LNCaP clone FGC (cell line): ENCODE results near the gene ZNF771.
A peak's percentile ranks its signal among the peaks of the same experiment; 100 is the strongest.

Experiments used
- DNase-seq: peaks from one replicate; pipeline ENCODE4 v3.0.0-alpha.2; 2011; ENCODE audit warnings: low read depth
- H3K4me3 ChIP-seq: 2 replicates; pipeline ENCODE4 v1.5.1; 2011; ENCODE audit warnings: mild to moderate bottlenecking, low read depth, low read length, control low read depth
- CTCF ChIP-seq: IDR thresholded peaks from 2 replicates; pipeline ENCODE4 v1.5.1; 2012; ENCODE audit warnings: mild to moderate bottlenecking; ENCODE audit not compliant: control insufficient read depth, insufficient read depth; ENCODE audit errors: extremely low read depth

ZNF771 gene

GRCh38 chr16:30414159-30414558 is 6.8 kb downstream of the ZNF771 start:
- DNase-seq = no peak
- TF ChIP-seq CTCF = no peak
- H3K4me3 ChIP-seq = no peak overlapping the region

- H3K4me3 ChIP-seq = no peak overlapping the region
- no peak for TF ChIP-seq CTCF
- no peak for DNase-seq
These were observed 8.7 kb downstream of the ZNF771 start for GRCh38 chr16:30416047-30416603.

GRCh38 chr16:30416624-30417528 is 9.5 kb downstream of the ZNF771 start:
- no peak for DNase-seq
- TF ChIP-seq CTCF = no peak
- peak overlapping the region; percentile 52 for H3K4me3 ChIP-seq

- DNase-seq = peak; percentile 92
- H3K4me3 ChIP-seq = peak overlapping the region; percentile 52
These were observed 10.3 kb downstream of the ZNF771 start for GRCh38 chr16:30417529-30418349.

GRCh38 chr16:30418350-30419181 is 11.2 kb downstream of the ZNF771 start:
- DNase-seq = no peak
- H3K4me3 ChIP-seq = peak overlapping the region; percentile 47
- TF ChIP-seq CTCF = no peak

More at GRCh38 chr16:30417529-30418349, 10.3 kb downstream of the ZNF771 start:
- peak; percentile 40 for TF ChIP-seq CTCF

GRCh38 chr16:30421010-30421409 is 13.6 kb downstream of the ZNF771 start:
- no peak for DNase-seq
- no peak for TF ChIP-seq CTCF
- no peak overlapping the region for H3K4me3 ChIP-seq
